K562 (cell line): ENCODE measurements around the gene SLC35E1. TPM values are rescaled to one million over a fixed set of nuclear protein-coding genes. Genes with fewer than 3 reads are reported as not detected.
"Not testable (repeated sequence)": the region's sequence is repeated elsewhere in the genome, so short reads cannot be mapped to it uniquely, and the experiment has no call there.

Experiments
- ATAC-seq: fragments of 200-7000 bp; cut with Tn5 transposase; 3 replicates; pipeline ENCODE4 v1.9.1; 2020; ENCODE audit warnings: moderate library complexity
- BruUV-seq: library from RNA; stranded (reverse); fragments of 400-500 nt; replicated peaks from 2 replicates; lab custom pipeline; 2021; lab: Mats Ljungman, UMichigan
- CTCF ChIA-PET: fragments of 300-600 bp; formaldehyde crosslinking; extraction: SDS; loops from one replicate; lab custom pipeline; 2021; ENCODE audit warnings: low intra/inter-chr PET ratio; lab: Yijun Ruan, JAX
- POLR2A ChIA-PET: fragments of 300-600, 350-650 bp; sonication (Branson Sonifier 250); formaldehyde crosslinking; extraction: SDS; loops from one replicate; lab custom pipeline; 2021; ENCODE audit warnings: antibody characterized with exemption, inconsistent platforms; lab: Yijun Ruan, JAX
- DNase-seq, 4 experiments: peaks; one replicate each; pipeline versions ENCODE4 v3.0.0 to v3.0.0-alpha.2; 2011 to 2018; ENCODE audit warnings: low spot score in 3 of 4, mixed read lengths in 3 of 4; ENCODE audit errors: extremely low read depth in 1 of 4
- FAIRE-seq: peaks from 2 replicates; lab custom pipeline; 2011; peaks lifted over from hg19 to GRCh38; lab: Jason Lieb, UNC
- H2AFZ ChIP-seq: 2 replicates; pipeline ENCODE4 v1.6.0; 2011; ENCODE audit warnings: low read depth, low read length, control low read depth, inconsistent platforms
- H3K27ac ChIP-seq: fragments of 200-600 bp; 3 replicates; pipeline ENCODE4 v1.8.0; 2011; ENCODE audit warnings: low read depth, mild to moderate bottlenecking, control low read depth, inconsistent platforms, low read length, moderate library complexity, mixed read lengths; ENCODE audit errors: extremely low read depth
- H3K27me3 ChIP-seq, 2 experiments: fragments of 300-600 bp in 1 of 2; 2 replicates in 1 of 2; 3 replicates in 1 of 2; pipeline versions ENCODE4 v1.6.0 to v1.8.0; 2011; ENCODE audit warnings: inconsistent platforms in 2 of 2, low read length in 2 of 2, mild to moderate bottlenecking in 1 of 2, mixed read lengths in 1 of 2, moderate library complexity in 1 of 2; ENCODE audit not compliant: control insufficient read depth in 2 of 2, insufficient read depth in 2 of 2
- H3K36me3 ChIP-seq: fragments of 300-600 bp; 3 replicates; pipeline ENCODE4 v1.8.0; 2011; ENCODE audit warnings: mild to moderate bottlenecking, low read length, inconsistent platforms; ENCODE audit not compliant: control insufficient read depth, insufficient read depth
- H3K4me1 ChIP-seq, 2 experiments: fragments of 200-600 bp in 1 of 2; replicated peaks in 1 of 2; 2 replicates in 1 of 2; 3 replicates in 1 of 2; pipeline versions ENCODE4 v1.5.1 to v1.8.0; 2011; ENCODE audit warnings: inconsistent platforms in 2 of 2, low read length in 2 of 2, mild to moderate bottlenecking in 1 of 2, mixed read lengths in 1 of 2, moderate library complexity in 1 of 2; ENCODE audit not compliant: control insufficient read depth in 2 of 2, insufficient read depth in 2 of 2
- H3K4me2 ChIP-seq: 2 replicates; pipeline ENCODE4 v1.6.1; 2011; ENCODE audit warnings: low read length, control low read depth, inconsistent platforms, mixed read lengths; ENCODE audit not compliant: insufficient read depth
- H3K4me3 ChIP-seq: fragments of 200-600 bp; sonication (generic), shearing (Covaris generic); 2 replicates; pipeline ENCODE4 v1.5.1; 2016; ENCODE audit warnings: control low read depth, inconsistent platforms
- H3K79me2 ChIP-seq: fragments of 200-600 bp; 3 replicates; pipeline ENCODE4 v1.8.0; 2011; ENCODE audit warnings: low read length, inconsistent platforms; ENCODE audit not compliant: control insufficient read depth, insufficient read depth
- H3K9ac ChIP-seq, 2 experiments: 2 replicates each; pipeline versions ENCODE4 v1.6.0 to v1.6.1; 2011; ENCODE audit warnings: low read depth in 2 of 2, low read length in 2 of 2, control low read depth in 1 of 2, inconsistent platforms in 1 of 2, mild to moderate bottlenecking in 1 of 2, mixed read lengths in 1 of 2; ENCODE audit not compliant: insufficient read depth in 1 of 2
- H3K9me1 ChIP-seq: one replicate; pipeline ENCODE4 v1.6.0; 2011; ENCODE audit warnings: inconsistent platforms, mild to moderate bottlenecking, low read length, moderate library complexity; ENCODE audit not compliant: control insufficient read depth, insufficient read depth
- H3K9me3 ChIP-seq: replicated peaks from 2 replicates; pipeline ENCODE4 v1.5.1; 2011; ENCODE audit warnings: low read depth, low read length, inconsistent platforms; ENCODE audit not compliant: control insufficient read depth, insufficient read depth
- H4K20me1 ChIP-seq: replicated peaks from 2 replicates; pipeline ENCODE4 v1.6.1; 2011; ENCODE audit warnings: low read length, inconsistent platforms, mixed read lengths; ENCODE audit not compliant: control insufficient read depth, insufficient read depth
- CHD2 ChIP-seq: IDR thresholded peaks from 2 replicates; pipeline ENCODE4 v1.6.1; 2011; ENCODE audit warnings: low read depth, low read length
- ZNF121 ChIP-seq: sonication (generic); formaldehyde crosslinking; conservative IDR thresholded peaks from 2 replicates; pipeline ENCODE4 v1.8.0; 2022; ENCODE audit warnings: missing genetic modification reagents
- WGBS: fragments of 100-300 bp; shearing (Covaris generic); methylation state at CpG from one replicate; pipeline ENCODE4 v1.1.6; 2016; ENCODE audit warnings: low coverage, mixed read lengths; ENCODE audit not compliant: insufficient coverage; ENCODE audit errors: missing lambda C conversion rate; 5-methylcytosine and 5-hydroxymethylcytosine counted together
- in situ Hi-C: fragments of 300-500 bp; cut with MboI; formaldehyde crosslinking; loops from 4 replicates; pipeline ENCODE4 v1.15.0; 2018; ENCODE audit warnings: inconsistent platforms, mixed read lengths
- intact Hi-C: fragments of 100-400 bp; cut with micrococcal nuclease; formaldehyde crosslinking; loops from 2 replicates; pipeline ENCODE4 v1.14.2; 2022
- polyA plus RNA-seq, 8 experiments: library from polyadenylated mRNA; depleted of rRNA in 4 of 8; stranded (reverse) in 5 of 8; unstranded in 3 of 8; fragments of >200 nt; fragmentation: Nextera tagmentation in 2 of 8; fragmentation: Illumina TruSeq in 1 of 8; extraction: Ambion mirVana in 2 of 8; extraction: Trizol in 1 of 8; gene quantifications; 2 replicates each; pipeline versions ENCODE4 v1.2.1 to v1.2.3, GENCODE V29; 2011 to 2014; ENCODE audit warnings: inconsistent platforms in 1 of 8, missing spikeins in 1 of 8
- total RNA-seq, 7 experiments: library from RNA; depleted of rRNA in 6 of 7; stranded (reverse); fragments of >200 nt in 6 of 7; fragmentation: Illumina TruSeq in 2 of 7; extraction: Trizol in 2 of 7; gene quantifications; 2 replicates each; pipeline versions ENCODE4 v1.2.1 to v1.2.3, GENCODE V29; 2011 to 2021; ENCODE audit warnings: low replicate concordance in 1 of 7

SLC35E1 gene
- total and polyA plus RNA-seq, 9 of the 15 experiments (the other 6 are each of a cell fraction or from before 2014, with no cell fraction given) = 15.0 to 40.1 (median 25.7) TPM

DNA sequence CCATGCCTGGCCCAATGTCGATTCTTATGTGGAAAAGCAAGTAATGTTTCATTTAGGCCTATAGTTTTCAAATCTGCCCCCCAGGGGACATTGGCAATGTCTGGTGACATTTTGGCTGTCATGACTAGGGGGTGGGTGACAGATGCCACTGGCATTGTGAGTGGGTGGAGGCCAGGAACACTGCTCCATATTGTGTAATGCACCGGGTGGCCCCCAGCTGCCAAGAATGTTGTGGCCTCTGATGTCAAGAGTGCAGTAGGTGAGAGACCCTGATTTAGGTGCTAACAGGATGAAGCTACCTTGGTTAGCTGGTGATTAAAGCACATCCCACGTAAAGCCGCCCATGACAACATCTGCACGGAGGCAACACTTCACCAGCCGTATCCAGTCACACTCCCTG is 65.3 kb downstream of the SLC35E1 start:
- H3K79me2 ChIP-seq = no peaks in the 10 kb centered on the region
- no peaks in the 10 kb centered on the region; a peak in 1 of 5 replicates for H3K4me1 ChIP-seq
- H3K36me3 ChIP-seq = peaks cover 33% of the 10 kb centered on the region; the same call in 2 of the 3 replicates
- 93% methylated on average over 6 of the region's 6 CpGs for WGBS
- TF ChIP-seq ZNF121 (CRISPR knock-in tag) (0 out of 2 replicates have a peak, but pooled peaks have one; percentile 5), CHD2 (no peak)
- TF ChIP-seq, all 486 proteins: peak for 1
- no peak for ATAC-seq
- H3K27ac ChIP-seq = no peak overlapping the region
- BruUV-seq = no TSS peak
- H3K9me3 ChIP-seq = no peaks in the 10 kb centered on the region
- POLR2A ChIA-PET = interaction anchor here (1.2 kb wide), 1 partner anchor 11 kb away, joined by 3 read pairs; the partner anchor contains the start of gene CALR3
- H3K9me1 ChIP-seq = no peaks in the 10 kb centered on the region
- H3K4me2 ChIP-seq = no peak overlapping the region
- in situ Hi-C loops = no loop called here
- H3K9ac ChIP-seq = no peak overlapping the region
- intact Hi-C loops = no loop called here
- no peaks in the 10 kb centered on the region for H3K27me3 ChIP-seq
- H4K20me1 ChIP-seq = no peaks in the 10 kb centered on the region
- H3K4me3 ChIP-seq = no peak overlapping the region
- peak in 2 of 4 experiments; percentile 7 to 12 for DNase-seq
- FAIRE-seq = no peak
- CTCF ChIA-PET = no interaction called here
- no peak overlapping the region for H2AFZ ChIP-seq

DNA sequence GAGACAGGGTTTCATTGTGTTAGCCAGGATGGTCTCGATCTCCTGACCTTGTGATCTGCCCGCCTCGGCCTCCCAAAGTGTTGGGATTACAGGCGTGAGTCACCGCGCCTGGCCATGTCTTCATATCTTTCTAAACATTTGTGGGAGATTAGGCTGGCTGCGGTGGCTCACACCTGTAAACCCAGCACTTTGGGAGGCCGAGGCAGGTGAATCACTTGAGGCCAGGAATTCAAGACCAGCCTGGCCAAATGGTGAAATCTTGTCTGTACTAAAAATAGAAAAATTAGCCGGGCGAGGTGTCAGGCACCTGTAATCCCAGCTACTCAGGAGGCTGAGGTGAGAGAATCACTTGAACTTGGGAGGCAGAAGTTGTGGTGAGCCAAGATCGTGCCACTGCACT is 66.1 kb downstream of the SLC35E1 start:
- DNase-seq, CTCF ChIA-PET, POLR2A ChIA-PET, in situ Hi-C loops, H3K4me3 ChIP-seq, FAIRE-seq, H3K79me2 ChIP-seq, H3K9ac ChIP-seq, BruUV-seq, H3K27ac ChIP-seq, H3K27me3 ChIP-seq, H3K4me2 ChIP-seq, H2AFZ ChIP-seq, H3K9me1 ChIP-seq, H3K9me3 ChIP-seq, intact Hi-C loops, H4K20me1 ChIP-seq, H3K4me1 ChIP-seq, ATAC-seq: not testable (repeated sequence)
- 61% methylated on average over 7 of the region's 11 CpGs for WGBS
- peaks cover 34% of the 10 kb centered on the region; the same call in 2 of the 3 replicates for H3K36me3 ChIP-seq
